SK-MEL-5 (cell line): ENCODE results near the gene OR5C1. TPM values are rescaled to one million over a fixed set of nuclear protein-coding genes. Genes with fewer than 3 reads are reported as not detected.

Source experiments
- DNase-seq: peaks from one replicate; pipeline ENCODE4 v3.0.0-alpha.2; 2016; ENCODE audit warnings: low read depth, low spot score
- in situ Hi-C: cut with HindIII; loops from 2 replicates; pipeline ENCODE4 v1.10.0; 2016; ENCODE audit warnings: low sequenced_read_pairs, high pct_unique_total_duplicates, low pct_unique_long_range_greater_than_20kb
- polyA plus RNA-seq, 2 experiments: library from polyadenylated mRNA; depleted of rRNA; stranded (reverse); fragments of >200 nt; gene quantifications; 2 replicates each; pipeline ENCODE4 v1.2.3, GENCODE V29; 2015
- total RNA-seq: library from RNA; depleted of rRNA; stranded (reverse); fragments of >200 nt; shearing (Covaris generic); gene quantifications from 2 replicates; pipeline ENCODE4 v1.2.3, GENCODE V29; 2014; rRNA removed

OR5C1 gene
- not detected in 2 replicates for total RNA-seq
- polyA plus RNA-seq (2015; cell fraction: cytosol; rRNA removed) = not detected in 2 replicates
- polyA plus RNA-seq (2015; cell fraction: nucleus; rRNA removed) = not detected in 2 replicates

GRCh38 chr9:122788831-122789230 is at the start of gene OR5C1:
Gene OR5C1 (plus strand): TSS chr9:122788933. CDS start chr9:122788933, 0 bp downstream.
- in situ Hi-C loops = no loop called here
- no peak for DNase-seq

GRCh38 chr9:122742003-122742402 is 46.7 kb upstream of the OR5C1 start, which contains the start of gene OR1L6:
Gene OR1L6 (plus strand): TSS chr9:122742303. CDS start chr9:122749848, 7,545 bp downstream.
- DNase-seq = no peak
- in situ Hi-C loops = no loop called here

- no peak for DNase-seq
- in situ Hi-C loops = no loop called here
These were observed 33.9 kb upstream of the OR5C1 start for GRCh38 chr9:122754825-122755224.

GRCh38 chr9:122767817-122768216 is 20.9 kb upstream of the OR5C1 start:
- no peak for DNase-seq

GRCh38 chr9:122777052-122777451 is 11.7 kb upstream of the OR5C1 start:
- in situ Hi-C loops = no loop called here
- no peak for DNase-seq

More at GRCh38 chr9:122767817-122768216, 20.9 kb upstream of the OR5C1 start:
- in situ Hi-C loops = no loop called here

GRCh38 chr9:122777935-122778627 is 10.7 kb upstream of the OR5C1 start:
- DNase-seq = no peak
- in situ Hi-C loops = no loop called here

GRCh38 chr9:122779181-122779580 is 9.6 kb upstream of the OR5C1 start:
- DNase-seq = no peak
- in situ Hi-C loops = no loop called here

- no peak for DNase-seq
- in situ Hi-C loops = no loop called here
These were observed 8.7 kb upstream of the OR5C1 start for GRCh38 chr9:122780026-122780425.

- in situ Hi-C loops = no loop called here
- DNase-seq = no peak
These were observed 7.1 kb upstream of the OR5C1 start for GRCh38 chr9:122781671-122782070.

GRCh38 chr9:122785269-122785668 is 3.5 kb upstream of the OR5C1 start:
- DNase-seq = no peak
- in situ Hi-C loops = no loop called here

- no peak for DNase-seq
- in situ Hi-C loops = no loop called here
These were observed 2.4 kb upstream of the OR5C1 start for GRCh38 chr9:122786338-122786737.

- in situ Hi-C loops = no loop called here
- DNase-seq = no peak
These were observed 718 bp downstream of the OR5C1 start for GRCh38 chr9:122789256-122790046.

- in situ Hi-C loops = no loop called here
- DNase-seq = no peak
These were observed 3.3 kb downstream of the OR5C1 start for GRCh38 chr9:122791872-122792669.

GRCh38 chr9:122797316-122798063 is 8.8 kb downstream of the OR5C1 start:
- no peak for DNase-seq
- in situ Hi-C loops = no loop called here

- in situ Hi-C loops = no loop called here
These were observed 11.6 kb downstream of the OR5C1 start, which contains the start of gene OR1K1 for GRCh38 chr9:122800066-122801060. Gene OR1K1 (plus strand): TSS chr9:122800123. CDS start chr9:122800123, 0 bp downstream.

GRCh38 chr9:122806661-122807060 is 17.9 kb downstream of the OR5C1 start:
- in situ Hi-C loops = no loop called here
- DNase-seq = no peak

More at GRCh38 chr9:122800066-122801060, 11.6 kb downstream of the OR5C1 start, which contains the start of gene OR1K1:
- DNase-seq = no peak
